Measurements from ENCODE around the gene PRKCE. TPM values are rescaled to one million over a fixed set of nuclear protein-coding genes. Genes with fewer than 3 reads are reported as not detected.
A peak's percentile ranks its signal among the peaks of the same experiment; 100 is the strongest.

The PRKCE gene
- total RNA-seq, 1 experiment from 2014 or later = 21.7 TPM

DNA sequence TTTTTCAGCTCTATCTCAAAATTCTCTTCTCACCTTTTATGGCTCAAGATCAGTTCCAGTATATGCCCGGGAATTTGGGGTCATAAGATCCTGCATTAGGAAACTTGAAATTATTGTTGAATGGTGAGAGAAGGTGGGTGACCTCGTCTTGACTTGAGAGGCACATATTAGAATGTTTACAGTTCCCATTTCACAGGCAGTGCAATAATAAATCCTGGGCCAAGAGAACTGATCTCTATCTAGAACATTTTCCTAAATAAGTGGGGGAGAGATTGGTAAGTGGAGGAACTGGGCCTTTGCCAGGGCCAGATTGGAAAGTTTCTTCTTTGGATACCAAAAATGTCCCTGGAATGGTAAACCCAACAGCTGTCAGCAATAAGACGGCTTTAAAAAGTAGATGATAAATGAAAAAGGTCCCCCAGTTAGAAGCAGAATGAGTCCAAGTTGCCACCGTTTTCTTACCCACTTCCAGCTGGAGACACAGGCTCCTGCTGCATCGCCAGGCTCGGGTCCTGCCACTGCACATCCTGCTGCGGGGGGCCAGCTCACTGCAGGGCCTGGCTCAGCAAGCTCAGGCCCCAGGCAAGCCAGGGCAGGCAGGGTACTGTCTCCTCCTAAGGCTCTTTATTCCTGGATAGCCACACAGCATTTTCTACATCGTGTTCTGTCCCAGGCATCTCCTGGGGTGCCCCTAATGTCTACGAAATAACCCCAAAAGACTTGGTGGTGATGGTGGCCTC is 519.3 kb downstream of the PRKCE start:
- no peaks in the 10 kb centered on the region for H3K9me2 ChIP-seq (ENCODE audit: insufficient read depth)
- H3K36me3 ChIP-seq (ENCODE audit: low read depth) = no peaks in the 10 kb centered on the region
- H3K79me2 ChIP-seq (ENCODE audit: low read depth) = no peaks in the 10 kb centered on the region
- no peaks in the 10 kb centered on the region for H3K27me3 ChIP-seq (ENCODE audit: insufficient read depth, low read depth)
- H4K20me1 ChIP-seq (ENCODE audit: insufficient read depth) = no peaks in the 10 kb centered on the region
- H3F3A ChIP-seq (ENCODE audit: insufficient read depth, low read depth) = peaks cover 15% of the 10 kb centered on the region; the same call in 1 of the 2 replicates
- ChIA-PET POLR2A (ENCODE audit: unreplicated experiment) (interaction anchor here (0.6 kb wide), 4 partner anchors 48 to 560 kb away, joined by 3 to 5 read pairs (median 4); partner anchors contain the start of gene SRBD1), CTCF (interaction anchor here (0.6 to 1.4 kb wide), 3 partner anchors 108 to 158 kb away, joined by 3 to 5 read pairs (median 3); no protein-coding TSS in a partner anchor)
- H3K27ac ChIP-seq = no peak overlapping the region
- H3K9me3 ChIP-seq (ENCODE audit: insufficient read depth, low read depth) = no peaks in the 10 kb centered on the region
- peak overlapping the region; percentile 29 for H3K4me2 ChIP-seq
- BruUV-seq (replicated peaks) = no TSS peak
- no peak overlapping the region for H2AFZ ChIP-seq
- no peak overlapping the region for H3K4me3 ChIP-seq
- peaks cover 82% of the 10 kb centered on the region for H3K4me1 ChIP-seq (replicated peaks; ENCODE audit: insufficient read depth)
- TF ChIP-seq EZH2 (IDR thresholded peaks at IDR 0.05; ENCODE audit: low read depth) = no peak
- TF ChIP-seq, protein P1, sequence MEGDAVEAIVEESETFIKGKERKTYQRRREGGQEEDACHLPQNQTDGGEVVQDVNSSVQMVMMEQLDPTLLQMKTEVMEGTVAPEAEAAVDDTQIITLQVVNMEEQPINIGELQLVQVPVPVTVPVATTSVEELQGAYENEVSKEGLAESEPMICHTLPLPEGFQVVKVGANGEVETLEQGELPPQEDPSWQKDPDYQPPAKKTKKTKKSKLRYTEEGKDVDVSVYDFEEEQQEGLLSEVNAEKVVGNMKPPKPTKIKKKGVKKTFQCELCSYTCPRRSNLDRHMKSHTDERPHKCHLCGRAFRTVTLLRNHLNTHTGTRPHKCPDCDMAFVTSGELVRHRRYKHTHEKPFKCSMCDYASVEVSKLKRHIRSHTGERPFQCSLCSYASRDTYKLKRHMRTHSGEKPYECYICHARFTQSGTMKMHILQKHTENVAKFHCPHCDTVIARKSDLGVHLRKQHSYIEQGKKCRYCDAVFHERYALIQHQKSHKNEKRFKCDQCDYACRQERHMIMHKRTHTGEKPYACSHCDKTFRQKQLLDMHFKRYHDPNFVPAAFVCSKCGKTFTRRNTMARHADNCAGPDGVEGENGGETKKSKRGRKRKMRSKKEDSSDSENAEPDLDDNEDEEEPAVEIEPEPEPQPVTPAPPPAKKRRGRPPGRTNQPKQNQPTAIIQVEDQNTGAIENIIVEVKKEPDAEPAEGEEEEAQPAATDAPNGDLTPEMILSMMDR (conservative IDR thresholded peaks at IDR 0.05) = no peak
- intact Hi-C loops (cut with micrococcal nuclease; ENCODE audit: unreplicated experiment) = no loop called here
- no peak for DNase-seq

GRCh38 chr2:46171411-46171953 is 520.0 kb downstream of the PRKCE start:
- Histone ChIP-seq H3K4me1 (replicated peaks; ENCODE audit: insufficient read depth) (peaks cover 75% of the 10 kb centered on the region), H3K4me2 (peak overlapping the region; percentile 29), H2AFZ (no peak overlapping the region), H4K20me1 (ENCODE audit: insufficient read depth) (no peaks in the 10 kb centered on the region), H3K9me3 (ENCODE audit: insufficient read depth, low read depth) (no peaks in the 10 kb centered on the region), H3K79me2 (ENCODE audit: low read depth) (no peaks in the 10 kb centered on the region), H3K27ac (peak overlapping the region; percentile 7; the same call in 1 of the 2 replicates), H3F3A (ENCODE audit: insufficient read depth, low read depth) (peaks cover 13% of the 10 kb centered on the region; the same call in 1 of the 2 replicates), H3K27me3 (ENCODE audit: insufficient read depth, low read depth) (no peaks in the 10 kb centered on the region), H3K4me3 (no peak overlapping the region), H3K9me2 (ENCODE audit: insufficient read depth) (no peaks in the 10 kb centered on the region), H3K36me3 (ENCODE audit: low read depth) (no peaks in the 10 kb centered on the region)
- intact Hi-C loops (cut with micrococcal nuclease; ENCODE audit: unreplicated experiment) = no loop called here
- no TSS peak for BruUV-seq (replicated peaks)
- POLR2A ChIA-PET (ENCODE audit: unreplicated experiment) = interaction anchor here (0.5 to 0.6 kb wide), 6 partner anchors 9 to 561 kb away, joined by 3 to 5 read pairs (median 4); partner anchors contain the start of gene SRBD1
- peak; percentile 47 for DNase-seq
- TF ChIP-seq, protein P1 (conservative IDR thresholded peaks at IDR 0.05) = no peak
- no peak for TF ChIP-seq EZH2 (IDR thresholded peaks at IDR 0.05; ENCODE audit: low read depth)
- CTCF ChIA-PET = interaction anchor here (0.6 to 1.4 kb wide), 3 partner anchors 108 to 159 kb away, joined by 3 to 5 read pairs (median 3); no protein-coding TSS in a partner anchor

GRCh38 chr2:46171996-46172546 is 520.6 kb downstream of the PRKCE start:
- peak overlapping the region; percentile 16; the same call in 1 of the 2 replicates for H3K27ac ChIP-seq

More at GRCh38 chr2:46171996-46172546, 520.6 kb downstream of the PRKCE start:
- peak; percentile 67 to 75 for DNase-seq
- BruUV-seq (replicated peaks) = TSS peak; percentile 35
- Histone ChIP-seq H3K4me1 (replicated peaks; ENCODE audit: insufficient read depth) (peaks cover 70% of the 10 kb centered on the region), H3K4me2 (no peak overlapping the region; the same call in 1 of the 2 replicates), H3K36me3 (ENCODE audit: low read depth) (no peaks in the 10 kb centered on the region), H3F3A (ENCODE audit: insufficient read depth, low read depth) (peaks cover 13% of the 10 kb centered on the region; the same call in 1 of the 2 replicates), H3K9me3 (ENCODE audit: insufficient read depth, low read depth) (no peaks in the 10 kb centered on the region), H3K9me2 (ENCODE audit: insufficient read depth) (no peaks in the 10 kb centered on the region), H3K79me2 (ENCODE audit: low read depth) (no peaks in the 10 kb centered on the region), H3K27me3 (ENCODE audit: insufficient read depth, low read depth) (no peaks in the 10 kb centered on the region), H4K20me1 (ENCODE audit: insufficient read depth) (no peaks in the 10 kb centered on the region), H2AFZ (no peak overlapping the region), H3K4me3 (no peak overlapping the region)
- intact Hi-C loops (cut with micrococcal nuclease; ENCODE audit: unreplicated experiment) = loop anchor here (1.0 to 2.0 kb wide), 2 partner anchors 104 to 161 kb away; no protein-coding TSS in a partner anchor
- CTCF ChIA-PET = interaction anchor here (0.6 to 1.4 kb wide), 2 partner anchors 109 to 407 kb away, joined by 3 to 5 read pairs; no protein-coding TSS in a partner anchor
- POLR2A ChIA-PET (ENCODE audit: unreplicated experiment) = interaction anchor here (0.5 to 0.6 kb wide), 3 partner anchors 8 to 237 kb away, joined by 4 to 5 read pairs (median 5); no protein-coding TSS in a partner anchor
- TF ChIP-seq, protein P1 (conservative IDR thresholded peaks at IDR 0.05) = peak; percentile 33
- TF ChIP-seq EZH2 (IDR thresholded peaks at IDR 0.05; ENCODE audit: low read depth) = no peak
